GM12874 (cell line): Measurements from ENCODE around the gene CNTNAP2.

Experiments used
- CTCF ChIP-seq: IDR thresholded peaks from 2 replicates; pipeline ENCODE4 v1.5.1; 2011; ENCODE audit warnings: low read depth, mild to moderate bottlenecking, control low read depth, low read length, moderate library complexity; ENCODE audit not compliant: insufficient read depth

The CNTNAP2 gene

GRCh38 chr7:148371280-148371937 is 2254.8 kb downstream of the CNTNAP2 start:
- TF ChIP-seq CTCF: no peak

DNA sequence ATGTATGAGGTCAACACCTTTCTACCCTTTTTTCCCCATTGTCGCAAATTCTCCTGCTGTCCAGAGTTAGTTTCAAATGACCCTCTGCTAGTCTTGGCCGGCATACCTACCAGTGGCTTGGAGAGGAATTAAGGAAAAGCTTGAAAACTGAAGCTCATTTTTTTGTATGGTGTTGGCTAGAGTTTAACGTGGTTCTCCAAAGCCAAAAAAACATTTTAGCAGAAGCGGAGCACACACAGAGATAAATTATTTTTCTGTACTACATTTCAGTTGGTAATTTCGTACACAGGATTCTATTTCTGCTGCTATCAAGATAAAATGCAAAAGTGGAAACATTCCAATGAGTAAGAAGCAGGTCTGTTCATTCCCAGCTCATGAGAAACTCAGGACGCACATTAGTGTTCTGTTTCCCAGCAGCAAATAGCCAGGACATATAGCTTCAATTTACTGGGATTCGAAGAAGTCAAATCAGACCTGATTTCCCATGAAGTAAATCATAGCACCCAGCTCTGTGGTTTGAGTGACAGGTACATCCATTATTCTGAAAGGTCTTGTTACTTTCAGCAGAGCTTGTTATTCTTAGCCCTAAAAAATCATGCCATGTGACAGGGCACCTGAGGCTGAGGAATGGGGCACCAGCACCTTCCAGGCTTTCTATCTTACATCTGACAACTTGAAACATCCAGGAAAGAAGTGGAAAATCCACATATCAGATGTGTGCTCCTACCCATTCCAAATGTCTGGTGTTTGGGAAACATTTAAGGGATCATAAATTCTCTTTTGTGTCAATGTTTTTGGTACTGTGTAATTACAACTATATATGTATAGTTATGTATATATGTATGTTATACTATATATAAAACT is 2258.0 kb downstream of the CNTNAP2 start:
- TF ChIP-seq CTCF: no peak

- no peak for TF ChIP-seq CTCF
These were observed 2263.1 kb downstream of the CNTNAP2 start for GRCh38 chr7:148379677-148380076.

DNA sequence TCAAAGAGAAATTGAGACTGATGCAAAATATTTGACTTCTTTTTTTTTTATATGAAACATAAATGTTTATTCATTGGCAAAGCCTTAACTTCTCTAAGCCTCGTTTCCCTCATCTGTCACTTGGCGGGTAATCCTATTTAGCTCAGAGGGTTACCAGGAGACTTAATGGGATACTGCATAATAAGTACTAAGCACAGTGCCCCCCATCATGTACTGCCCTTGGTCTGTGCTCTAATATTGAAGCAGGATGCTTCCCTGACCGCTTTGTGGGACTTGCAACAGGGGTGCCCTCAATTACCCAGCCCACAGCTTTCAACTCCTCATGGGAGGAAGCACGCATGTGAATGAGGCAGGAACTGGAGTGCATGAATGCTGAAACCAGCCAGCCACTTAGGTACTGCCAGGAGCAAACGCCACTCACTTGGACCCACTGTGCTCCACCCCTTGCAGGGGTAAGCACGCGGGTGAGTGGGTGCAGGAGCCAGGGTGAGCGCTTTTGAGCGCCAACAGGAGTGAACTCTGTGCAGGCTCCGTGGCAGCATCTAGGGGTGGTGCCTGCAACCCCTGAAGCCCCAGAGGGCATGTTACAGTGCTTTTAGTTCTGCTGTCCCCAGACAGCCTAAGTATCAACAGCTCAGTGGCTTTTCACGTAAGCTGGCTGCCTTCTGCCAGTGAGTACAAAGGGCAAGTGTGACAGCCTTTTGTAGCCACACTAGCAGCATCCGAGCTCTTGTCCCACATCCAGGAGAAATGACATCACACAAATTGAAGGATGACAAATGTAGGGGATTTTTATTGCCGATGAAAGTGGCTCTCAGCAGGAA is 2264.2 kb downstream of the CNTNAP2 start:
- TF ChIP-seq CTCF: no peak

DNA sequence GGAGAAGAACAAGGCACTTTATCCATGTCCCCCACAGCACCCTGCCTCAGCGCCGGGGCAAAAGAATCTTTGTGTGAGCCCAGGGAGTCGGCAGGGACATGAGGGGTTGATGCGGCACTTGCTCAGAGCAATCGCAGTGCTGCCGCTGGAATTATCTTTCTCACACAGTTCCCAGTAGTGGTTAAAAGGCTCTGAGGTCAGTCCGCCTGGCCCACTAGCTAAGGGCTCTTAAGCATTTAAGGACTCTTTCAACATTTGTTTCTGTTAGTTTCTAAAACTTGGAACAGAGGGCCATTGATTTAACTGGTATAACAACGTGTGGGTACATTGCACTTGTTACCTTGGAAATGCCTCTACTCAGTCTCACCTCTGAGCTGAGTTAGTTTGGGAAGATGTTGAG is 2266.0 kb downstream of the CNTNAP2 start:
- TF ChIP-seq CTCF: no peak

GRCh38 chr7:148383651-148384050 is 2267.1 kb downstream of the CNTNAP2 start:
- no peak for TF ChIP-seq CTCF

GRCh38 chr7:148385009-148385682 is 2268.5 kb downstream of the CNTNAP2 start:
- no peak for TF ChIP-seq CTCF
